H1 (cell line): ENCODE results near the gene HMG20A. TPM values are rescaled to one million over a fixed set of nuclear protein-coding genes. Genes with fewer than 3 reads are reported as not detected.

Source experiments
- CTCF ChIA-PET: fragments of 300-600 bp; sonication (Branson Sonifier 250); formaldehyde crosslinking; loops from one replicate; lab custom pipeline; 2021; ENCODE audit not compliant: partially characterized antibody; lab: Charles Lee
- POLR2A ChIA-PET: fragments of 300-600 bp; sonication (Branson Sonifier 250); formaldehyde crosslinking; loops from one replicate; lab custom pipeline; 2021; ENCODE audit warnings: inconsistent platforms; ENCODE audit not compliant: partially characterized antibody; lab: Charles Lee
- DNase-seq, 2 experiments: peaks; one replicate each; pipeline versions ENCODE4 v3.0.0 to v3.0.0-alpha.2; 2010 to 2022; ENCODE audit warnings: low spot score in 2 of 2, low read depth in 1 of 2, mixed read lengths in 1 of 2
- FAIRE-seq: peaks from 2 replicates; lab custom pipeline; 2011; peaks lifted over from hg19 to GRCh38; lab: Jason Lieb, UNC
- H2AFZ ChIP-seq: 2 replicates; pipeline ENCODE4 v1.8.1; 2012; ENCODE audit warnings: low read length, inconsistent platforms
- H2AK5ac ChIP-seq: 2 replicates; pipeline ENCODE4 v1.6.1; 2013; ENCODE audit warnings: low read depth, low read length
- H2BK120ac ChIP-seq: replicated peaks from 2 replicates; pipeline ENCODE3; 2013; ENCODE audit warnings: low read depth, low read length, inconsistent platforms
- H2BK12ac ChIP-seq: 2 replicates; pipeline ENCODE4 v1.6.1; 2013; ENCODE audit warnings: low read depth, low read length
- H2BK15ac ChIP-seq: 2 replicates; pipeline ENCODE4 v1.6.1; 2013; ENCODE audit warnings: low read length
- H2BK20ac ChIP-seq: 2 replicates; pipeline ENCODE4 v1.6.1; 2013; ENCODE audit warnings: low read length
- H2BK5ac ChIP-seq: 2 replicates; pipeline ENCODE4 v1.6.1; 2013; ENCODE audit warnings: low read depth, low read length
- H3K14ac ChIP-seq: 2 replicates; pipeline ENCODE4 v1.6.1; 2013; ENCODE audit warnings: inconsistent platforms; ENCODE audit not compliant: insufficient read length
- H3K18ac ChIP-seq: 2 replicates; pipeline ENCODE4 v1.6.1; 2013; ENCODE audit warnings: low read length; ENCODE audit errors: extremely low read depth
- H3K23ac ChIP-seq: 2 replicates; pipeline ENCODE4 v1.6.1; 2013; ENCODE audit warnings: inconsistent platforms; ENCODE audit not compliant: insufficient read length
- H3K23me2 ChIP-seq: 2 replicates; pipeline ENCODE4 v1.6.1; 2013; ENCODE audit warnings: low read depth, low read length
- H3K27ac ChIP-seq: 2 replicates; pipeline ENCODE4 v1.6.1; 2011; ENCODE audit warnings: low read depth, low read length, inconsistent platforms
- H3K27me3 ChIP-seq, 4 experiments: replicated peaks in 1 of 4; 1 replicate in 1 of 4; 2 replicates in 3 of 4; pipeline versions ENCODE4 v1.6.1 to v1.8.1; 2011 to 2013; ENCODE audit warnings: low read length in 3 of 4, mild to moderate bottlenecking in 3 of 4, inconsistent platforms in 2 of 4, mixed read lengths in 2 of 4, moderate library complexity in 1 of 4; ENCODE audit not compliant: control insufficient read depth in 3 of 4, insufficient read depth in 3 of 4; ENCODE audit errors: extremely low read depth in 1 of 4
- H3K36me3 ChIP-seq, 4 experiments: 2 replicates each; pipeline versions ENCODE4 v1.6.1 to v1.8.1; 2011 to 2013; ENCODE audit warnings: mild to moderate bottlenecking in 4 of 4, low read length in 3 of 4, moderate library complexity in 2 of 4, control low read depth in 1 of 4, inconsistent platforms in 1 of 4; ENCODE audit not compliant: insufficient read depth in 4 of 4, control insufficient read depth in 2 of 4
- H3K4ac ChIP-seq: replicated peaks from 2 replicates; pipeline ENCODE3; 2013; ENCODE audit warnings: low read length, low read depth, mixed read lengths, inconsistent platforms; ENCODE audit not compliant: insufficient read length
- H3K4me1 ChIP-seq, 4 experiments: replicated peaks in 1 of 4; 1 replicate in 1 of 4; 2 replicates in 3 of 4; pipeline versions ENCODE4 v1.6.1 to v1.8.1; 2011 to 2013; ENCODE audit warnings: low read length in 3 of 4, inconsistent platforms in 2 of 4, mixed read lengths in 1 of 4; ENCODE audit not compliant: insufficient read depth in 4 of 4, control insufficient read depth in 3 of 4
- H3K4me2 ChIP-seq, 2 experiments: 2 replicates each; pipeline versions ENCODE4 v1.6.1 to v1.8.1; 2011 to 2013; ENCODE audit warnings: low read depth in 2 of 2, low read length in 2 of 2, control low read depth in 1 of 2, inconsistent platforms in 1 of 2, mild to moderate bottlenecking in 1 of 2; ENCODE audit not compliant: insufficient read depth in 1 of 2
- H3K4me3 ChIP-seq, 4 experiments: fragments of 200-600, 300-600 bp in 1 of 4; sonication (generic), shearing (Covaris generic), sonication (Bioruptor Twin) in 1 of 4; 2 replicates each; pipeline versions ENCODE4 v1.5.1 to v1.8.1; 2011 to 2016; ENCODE audit warnings: low read length in 4 of 4, low read depth in 3 of 4, control low read depth in 2 of 4, inconsistent platforms in 2 of 4, mild to moderate bottlenecking in 2 of 4, mixed read lengths in 1 of 4, moderate library complexity in 1 of 4; ENCODE audit not compliant: insufficient read depth in 2 of 4; ENCODE audit errors: extremely low read depth in 1 of 4
- H3K56ac ChIP-seq: replicated peaks from 2 replicates; pipeline ENCODE3; 2013; ENCODE audit warnings: low read depth, mild to moderate bottlenecking, mixed read lengths, low read length, inconsistent platforms; ENCODE audit not compliant: insufficient read length
- H3K79me1 ChIP-seq: 2 replicates; pipeline ENCODE4 v1.6.1; 2013; ENCODE audit warnings: low read depth, low read length, control low read depth
- H3K79me2 ChIP-seq, 2 experiments: 2 replicates each; pipeline versions ENCODE4 v1.6.1 to v1.8.1; 2012 to 2013; ENCODE audit warnings: low read length in 2 of 2, mild to moderate bottlenecking in 2 of 2, inconsistent platforms in 1 of 2; ENCODE audit not compliant: insufficient read depth in 2 of 2, control insufficient read depth in 1 of 2
- H3K9ac ChIP-seq, 4 experiments: replicated peaks in 1 of 4; 1 replicate in 1 of 4; 2 replicates in 3 of 4; pipeline versions ENCODE4 v1.6.1 to v1.8.1; 2011 to 2013; ENCODE audit warnings: low read depth in 3 of 4, low read length in 3 of 4, control low read depth in 2 of 4, mild to moderate bottlenecking in 2 of 4, moderate library complexity in 2 of 4, inconsistent platforms in 1 of 4; ENCODE audit errors: extremely low read depth in 1 of 4
- H3K9me3 ChIP-seq, 2 experiments: 2 replicates each; pipeline versions ENCODE4 v1.6.1 to v1.8.1; 2012 to 2013; ENCODE audit warnings: mild to moderate bottlenecking in 2 of 2, moderate library complexity in 2 of 2, control low read depth in 1 of 2, inconsistent platforms in 1 of 2, low read depth in 1 of 2, low read length in 1 of 2, mixed read lengths in 1 of 2; ENCODE audit not compliant: insufficient read depth in 2 of 2
- H4K20me1 ChIP-seq, 2 experiments: replicated peaks in 1 of 2; 2 replicates each; pipeline versions ENCODE3 to v1.8.1; 2011 to 2013; ENCODE audit warnings: inconsistent platforms in 2 of 2, low read length in 2 of 2, mild to moderate bottlenecking in 1 of 2; ENCODE audit not compliant: insufficient read depth in 2 of 2, control insufficient read depth in 1 of 2
- H4K5ac ChIP-seq: 2 replicates; pipeline ENCODE4 v1.6.1; 2013; ENCODE audit warnings: low read length, low read depth, mixed read lengths, inconsistent platforms; ENCODE audit not compliant: insufficient read length
- H4K8ac ChIP-seq: 2 replicates; pipeline ENCODE4 v1.8.0; 2013; ENCODE audit warnings: mild to moderate bottlenecking, moderate library complexity, low read length, inconsistent platforms; ENCODE audit not compliant: insufficient read depth; ENCODE audit errors: extremely low read depth
- H4K91ac ChIP-seq: replicated peaks from 2 replicates; pipeline ENCODE3; 2013; ENCODE audit warnings: low read length, mixed read lengths, inconsistent platforms; ENCODE audit not compliant: insufficient read length
- ASH2L ChIP-seq: fragments of 200-600, 300-600 bp; sonication (generic); IDR thresholded peaks from one replicate; pipeline ENCODE4 v1.7.1; 2017; ENCODE audit warnings: low read length
- JUND ChIP-seq: IDR thresholded peaks from 2 replicates; pipeline ENCODE4 v1.6.1; 2011; ENCODE audit warnings: mild to moderate bottlenecking, improper control_type of control experiment, low read length
- SP2 ChIP-seq: IDR thresholded peaks from 2 replicates; pipeline ENCODE4 v1.6.1; 2012; ENCODE audit warnings: mild to moderate bottlenecking, low read length, inconsistent platforms
- WGBS, 2 experiments: shearing (Covaris generic) in 1 of 2; methylation state at CpG; one replicate each; pipeline versions ENCODE4 v1.1.6 to v1.1.7; 2013 to 2015; ENCODE audit warnings: low lambda C conversion rate in 2 of 2, mixed read lengths in 2 of 2, inconsistent platforms in 1 of 2, low coverage in 1 of 2, missing lambda C conversion rate in 1 of 2; ENCODE audit not compliant: insufficient replicate concordance in 2 of 2, insufficient coverage in 1 of 2, insufficient read length in 1 of 2; ENCODE audit errors: extremely low coverage in 1 of 2, missing lambda C conversion rate in 1 of 2; 5-methylcytosine and 5-hydroxymethylcytosine counted together
- polyA plus RNA-seq, 7 experiments: library from polyadenylated mRNA; depleted of rRNA in 3 of 7; stranded (reverse) in 5 of 7; unstranded in 2 of 7; fragments of >200 nt in 5 of 7; fragments of 200-250 nt in 2 of 7; gene quantifications; 1 replicate in 5 of 7; 2 replicates in 1 of 7; 4 replicates in 1 of 7; pipeline versions ENCODE4 v1.2.1 to v1.2.3, GENCODE V29; 2011 to 2013; ENCODE audit warnings: missing spikeins in 2 of 7, mixed read lengths in 2 of 7
- total RNA-seq: library from RNA; stranded (reverse); fragmentation: NEBNext Ultra II Directional; extraction: Animal tissue kit (Norgen Biotek cat#: 25700); gene quantifications from 2 replicates; pipeline ENCODE4 v1.2.1, GENCODE V29; 2021

Gene HMG20A
- total and polyA plus RNA-seq, 2 of the 8 experiments (the other 6 are each of a cell fraction or from before 2014, with no cell fraction given), result 52.1 to 59.7 TPM

- H3K79me1 ChIP-seq, result no peaks in the 10 kb centered on the region
- H2BK15ac ChIP-seq, result no peak overlapping the region
- no peaks in the 10 kb centered on the region for H3K9me3 ChIP-seq
- ChIA-PET CTCF (interaction anchor here (1.2 kb wide), 1 partner anchor 11 kb away, joined by 3 read pairs; no protein-coding TSS in a partner anchor), POLR2A (interaction anchor here (1.3 kb wide), 2 partner anchors 11 to 59 kb away, joined by 3 to 4 read pairs; no protein-coding TSS in a partner anchor)
- no peak overlapping the region for H3K23ac ChIP-seq
- H3K36me3 ChIP-seq, result no peaks in the 10 kb centered on the region; a peak in 1 of 8 replicates
- H3K4ac ChIP-seq, result no peak overlapping the region
- H3K9ac ChIP-seq, result no peak overlapping the region
- H3K18ac ChIP-seq, result no peak overlapping the region
- no peaks in the 10 kb centered on the region for H3K4me1 ChIP-seq
- no peak for DNase-seq
- FAIRE-seq, result no peak
- no peak overlapping the region for H3K27ac ChIP-seq
- 96% methylated on average over 4 of the region's 4 CpGs; no CpG with 5 or more reads in 1 of the 2 experiments for WGBS, 2 experiments
- no peak overlapping the region for H2BK20ac ChIP-seq
- no peak overlapping the region for H3K56ac ChIP-seq
- no peak overlapping the region for H3K14ac ChIP-seq
- no peak overlapping the region for H2BK120ac ChIP-seq
- no peak overlapping the region for H2AFZ ChIP-seq
- no peak overlapping the region for H2BK5ac ChIP-seq
- H3K4me2 ChIP-seq, result no peak overlapping the region
- no peak overlapping the region for H2AK5ac ChIP-seq
- H2BK12ac ChIP-seq, result no peak overlapping the region
- no peak overlapping the region for H4K8ac ChIP-seq
- no peaks in the 10 kb centered on the region for H3K23me2 ChIP-seq
- no peak overlapping the region for H3K4me3 ChIP-seq
- peaks cover 0 to 40% of the 10 kb centered on the region in 2 experiments; a peak in 2 of 4 replicates for H3K79me2 ChIP-seq
- H4K91ac ChIP-seq, result no peak overlapping the region
- peaks cover 1 to 4% of the 10 kb centered on the region in 2 experiments for H4K20me1 ChIP-seq
- no peaks in the 10 kb centered on the region for H3K27me3 ChIP-seq
- no peak overlapping the region for H4K5ac ChIP-seq
- TF ChIP-seq ASH2L (no peak), SP2 (no peak), JUND (no peak)
Measured at GRCh38 chr15:77437264-77437663, 16.6 kb downstream of the HMG20A start.
